GM20431 (cell line): ENCODE data around the gene ITPR1.
"Not testable (repeated sequence)": the region's sequence is repeated elsewhere in the genome, so short reads cannot be mapped to it uniquely, and the experiment has no call there.

Experiments used
- in situ Hi-C: fragments of 300-500 bp; cut with MseI, MboI; formaldehyde crosslinking; loops from one replicate; pipeline ENCODE4 v1.15.0; 2020; ENCODE audit warnings: low sequenced_read_pairs; ENCODE audit not compliant: unreplicated experiment

Gene ITPR1

GRCh38 chr3:4587061-4587837 lies 94.1 kb downstream of the ITPR1 start:
- in situ Hi-C loops: no loop called here

- in situ Hi-C loops: no loop called here
Measured at GRCh38 chr3:4587838-4588105, 94.6 kb downstream of the ITPR1 start.

- in situ Hi-C loops: no loop called here
Measured at GRCh38 chr3:4588466-4588865, 95.3 kb downstream of the ITPR1 start.

GRCh38 chr3:4589475-4590097 lies 96.4 kb downstream of the ITPR1 start:
- in situ Hi-C loops: no loop called here

GRCh38 chr3:4590849-4591248 lies 97.7 kb downstream of the ITPR1 start:
- in situ Hi-C loops: not testable (repeated sequence)

- in situ Hi-C loops: no loop called here
Measured at GRCh38 chr3:4591669-4592068, 98.5 kb downstream of the ITPR1 start.

GRCh38 chr3:4593014-4593413 lies 99.9 kb downstream of the ITPR1 start:
- in situ Hi-C loops: no loop called here

- in situ Hi-C loops: no loop called here
Measured at GRCh38 chr3:4595710-4596113, 102.6 kb downstream of the ITPR1 start.

- in situ Hi-C loops: no loop called here
Measured at GRCh38 chr3:4596612-4597011, 103.5 kb downstream of the ITPR1 start.

- in situ Hi-C loops: no loop called here
Measured at GRCh38 chr3:4597208-4597985, 104.2 kb downstream of the ITPR1 start.

- in situ Hi-C loops: not testable (repeated sequence)
Measured at GRCh38 chr3:4598232-4598631, 105.1 kb downstream of the ITPR1 start.

GRCh38 chr3:4599612-4600011 lies 106.5 kb downstream of the ITPR1 start:
- in situ Hi-C loops: no loop called here

- in situ Hi-C loops: no loop called here
Measured at GRCh38 chr3:4600493-4600892, 107.3 kb downstream of the ITPR1 start.

- in situ Hi-C loops: no loop called here
Measured at GRCh38 chr3:4601892-4602291, 108.7 kb downstream of the ITPR1 start.

GRCh38 chr3:4604693-4605092 lies 111.5 kb downstream of the ITPR1 start:
- in situ Hi-C loops: no loop called here

GRCh38 chr3:4606911-4607310 lies 113.8 kb downstream of the ITPR1 start:
- in situ Hi-C loops: no loop called here

GRCh38 chr3:4613366-4613765 lies 120.2 kb downstream of the ITPR1 start:
- in situ Hi-C loops: no loop called here

GRCh38 chr3:4614070-4614469 lies 120.9 kb downstream of the ITPR1 start:
- in situ Hi-C loops: no loop called here

GRCh38 chr3:4614927-4615326 lies 121.8 kb downstream of the ITPR1 start:
- in situ Hi-C loops: no loop called here

- in situ Hi-C loops: no loop called here
Measured at GRCh38 chr3:4615750-4616149, 122.6 kb downstream of the ITPR1 start.

GRCh38 chr3:4623421-4623999 lies 130.4 kb downstream of the ITPR1 start:
- in situ Hi-C loops: no loop called here
